Muscle of leg (tissue), 11 donors: ENCODE data around the gene STARD13. TPM values are rescaled to one million over a fixed set of nuclear protein-coding genes. Genes with fewer than 3 reads are reported as not detected.
"Not testable (repeated sequence)": the region's sequence is repeated elsewhere in the genome, so short reads cannot be mapped to it uniquely, and the experiment has no call there.

Experiments
- DNase-seq: peaks from one replicate; pipeline ENCODE4 v3.0.0; 2013
- H3K27ac ChIP-seq: one replicate; pipeline ENCODE4 v1.5.1; 2013; ENCODE audit warnings: mild to moderate bottlenecking, low read length, control low read depth
- H3K27me3 ChIP-seq: one replicate; pipeline ENCODE4 v1.6.1; 2013; ENCODE audit warnings: low read length; ENCODE audit not compliant: control insufficient read depth, insufficient read depth
- H3K36me3 ChIP-seq: one replicate; pipeline ENCODE4 v1.6.1; 2013; ENCODE audit warnings: low read length; ENCODE audit not compliant: control insufficient read depth, insufficient read depth
- H3K4me1 ChIP-seq: one replicate; pipeline ENCODE4 v1.6.1; 2013; ENCODE audit warnings: low read length; ENCODE audit not compliant: control insufficient read depth, insufficient read depth
- H3K4me3 ChIP-seq: one replicate; pipeline ENCODE4 v1.5.1; 2013; ENCODE audit warnings: low read length, control low read depth
- H3K9me3 ChIP-seq: replicated peaks from 2 replicates; pipeline ENCODE4 v1.6.1; 2013; ENCODE audit warnings: low read depth, low read length; ENCODE audit not compliant: control insufficient read depth
- WGBS: methylation state at CpG from one replicate; pipeline ENCODE4 v1.1.5; 2013; ENCODE audit warnings: missing lambda C conversion rate; ENCODE audit not compliant: insufficient coverage; 5-methylcytosine and 5-hydroxymethylcytosine counted together
- polyA plus RNA-seq, 8 donors: library from polyadenylated mRNA; unstranded; fragments of 120-200 nt; gene quantifications; one replicate each; pipeline versions ENCODE4 v1.2.1 to v1.2.3, GENCODE V29; 2013; ENCODE audit warnings: inconsistent platforms in 1 of 8, low replicate concordance in 1 of 8; ENCODE audit not compliant: insufficient read length in 8 of 8, insufficient read depth in 1 of 8
- total RNA-seq: library from RNA; stranded (reverse); fragments of 120-200 nt; gene quantifications from one replicate; pipeline ENCODE4 v1.2.4, GENCODE V29; 2013

The STARD13 gene
- total and polyA plus RNA-seq, 9 donors, result 15.7 to 28.1 (median 21.8) TPM

DNA sequence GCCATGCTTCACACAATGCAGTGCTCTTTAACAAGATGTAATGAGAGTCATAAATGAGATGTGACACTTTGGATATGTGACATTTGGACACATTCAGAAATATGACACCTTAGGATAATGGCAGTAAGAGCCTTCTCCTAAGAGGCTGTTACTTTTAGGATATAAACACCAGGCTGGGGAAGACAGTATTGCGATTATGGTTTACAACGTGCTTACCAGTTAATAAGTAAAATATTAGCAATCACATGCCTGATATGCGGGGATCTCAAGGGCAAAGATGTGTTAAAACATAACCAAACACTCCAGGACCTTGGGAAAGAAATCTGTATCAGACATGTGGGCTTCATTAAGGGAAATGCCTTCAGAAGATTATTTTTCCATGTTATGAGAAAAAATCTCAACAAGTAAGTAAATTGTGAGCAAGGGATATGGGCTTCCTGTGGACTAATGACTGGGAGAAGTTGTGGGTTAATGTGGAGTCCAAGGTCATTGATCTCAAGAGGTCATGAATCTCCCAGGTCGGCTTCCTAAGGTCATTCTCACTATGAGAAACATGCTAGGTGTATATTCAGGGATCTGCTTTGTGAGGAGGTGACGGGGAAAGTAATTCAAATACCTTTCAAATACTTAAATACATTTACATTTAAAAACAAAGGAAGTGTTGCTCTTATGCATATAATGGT is 105.3 kb downstream of the STARD13 start:
- no peak for DNase-seq
- H3K27ac ChIP-seq, result no peak overlapping the region
- H3K4me3 ChIP-seq, result no peak overlapping the region
- no peaks in the 10 kb centered on the region for H3K27me3 ChIP-seq
- WGBS, result no CpG with 5 or more reads among the region's 5 CpGs
- peaks cover 18% of the 10 kb centered on the region for H3K4me1 ChIP-seq
- H3K9me3 ChIP-seq, result no peaks in the 10 kb centered on the region
- peaks cover 2% of the 10 kb centered on the region for H3K36me3 ChIP-seq

DNA sequence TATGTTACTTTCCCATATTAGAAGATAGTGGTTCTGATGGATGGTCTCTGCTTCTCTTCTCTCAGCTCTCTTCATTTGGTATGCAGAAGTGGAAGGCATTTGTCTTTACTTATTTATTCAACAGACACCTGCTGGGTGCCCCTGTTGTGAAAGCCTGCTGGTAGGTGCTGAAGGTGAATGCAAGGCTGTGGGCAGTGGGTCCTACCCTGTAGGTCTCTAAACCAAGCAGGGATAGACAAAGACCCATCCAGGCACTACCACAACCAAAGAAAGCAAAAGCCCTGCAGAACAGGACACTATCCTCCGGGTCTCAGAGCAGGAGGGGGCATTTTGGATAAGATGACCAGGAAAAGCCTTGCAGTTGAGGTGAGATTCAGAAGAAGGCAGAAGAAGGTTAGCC is 106.1 kb downstream of the STARD13 start:
- H3K4me1 ChIP-seq, result peaks cover 23% of the 10 kb centered on the region
- DNase-seq, result no peak
- H3K27ac ChIP-seq, result no peak overlapping the region
- H3K27me3 ChIP-seq, result no peaks in the 10 kb centered on the region
- H3K36me3 ChIP-seq, result peaks cover 2% of the 10 kb centered on the region
- no peaks in the 10 kb centered on the region for H3K9me3 ChIP-seq
- WGBS, result no CpG with 5 or more reads among the region's 1 CpG
- H3K4me3 ChIP-seq, result no peak overlapping the region

DNA sequence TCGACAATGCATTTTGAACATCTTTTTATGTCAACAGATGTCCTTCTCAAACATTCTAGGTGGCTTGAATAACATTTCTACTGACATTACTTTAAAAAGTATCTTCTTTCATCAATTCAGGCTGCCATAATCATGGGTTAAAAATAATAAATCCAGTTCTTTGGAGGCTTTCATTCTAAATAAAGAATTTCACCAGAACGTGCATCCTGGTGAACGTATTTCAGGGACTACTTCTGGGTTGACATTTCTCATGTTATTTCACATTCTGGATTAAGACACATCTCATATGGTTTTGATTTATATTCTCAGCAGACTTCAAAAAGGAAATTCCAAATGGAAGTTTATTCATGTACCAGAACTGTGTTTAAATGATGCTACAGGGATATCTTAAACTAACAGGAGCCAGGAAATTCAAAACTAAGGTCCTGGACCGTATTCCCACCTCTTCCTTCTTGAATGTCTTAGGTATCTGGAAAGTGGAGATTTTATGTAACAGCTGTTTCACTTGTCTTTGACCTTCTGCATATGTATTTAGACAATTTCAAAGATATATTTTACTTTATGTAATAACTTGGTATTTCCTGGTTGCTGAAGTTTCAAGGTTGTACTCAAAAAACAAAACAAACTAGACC is 107.2 kb downstream of the STARD13 start:
- no CpG with 5 or more reads among the region's 4 CpGs for WGBS
- DNase-seq, result peak; percentile 87
- peak overlapping the region; percentile 40 for H3K27ac ChIP-seq

DNA sequence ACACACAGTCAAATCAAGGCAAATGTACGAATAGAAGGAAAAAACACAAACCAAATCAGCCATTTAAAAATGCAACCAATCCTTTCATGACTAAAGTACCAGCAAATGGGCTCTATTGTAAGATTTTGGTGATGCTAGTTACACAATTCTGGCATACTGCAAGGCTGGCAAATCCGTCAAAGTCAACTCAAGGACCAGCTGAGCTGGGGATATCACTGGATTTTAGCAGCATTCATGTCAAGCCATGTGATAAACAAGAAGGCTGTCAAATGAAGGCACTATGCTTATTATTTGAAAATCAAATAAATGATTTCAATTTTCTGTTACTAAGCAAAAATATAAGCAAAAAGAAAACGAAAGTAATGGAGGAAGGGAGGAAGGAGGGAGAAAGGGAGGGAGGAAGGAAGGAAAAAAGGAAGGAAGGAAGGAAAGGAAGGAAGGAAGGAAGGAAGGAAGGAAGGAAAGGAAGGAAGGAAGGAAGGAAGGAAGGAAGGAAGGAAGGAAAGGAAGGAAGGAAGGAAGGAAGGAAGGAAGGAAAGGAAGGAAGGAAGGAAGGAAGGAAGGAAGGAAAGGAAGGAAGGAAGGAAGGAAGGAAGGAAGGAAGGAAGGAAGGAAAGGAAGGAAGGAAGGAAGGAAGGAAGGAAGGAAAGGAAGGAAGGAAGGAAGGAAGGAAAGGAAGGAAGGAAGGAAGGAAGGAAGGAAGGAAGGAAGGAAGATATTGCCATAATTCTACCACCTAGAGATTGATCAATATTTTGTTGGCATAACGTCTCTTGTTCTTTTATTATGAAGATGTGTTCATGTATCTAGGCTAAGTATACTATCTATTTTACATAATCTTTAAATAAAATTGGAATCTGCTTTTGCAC is 108.0 kb downstream of the STARD13 start:
- not testable (repeated sequence) for H3K27me3 ChIP-seq, H3K36me3 ChIP-seq, H3K9me3 ChIP-seq, H3K4me3 ChIP-seq, DNase-seq, H3K27ac ChIP-seq
- H3K4me1 ChIP-seq, result peaks cover 21% of the 10 kb centered on the region
- WGBS, result no CpG with 5 or more reads among the region's 4 CpGs

More for the DNA sequence above, 107.2 kb downstream of the STARD13 start:
- Histone ChIP-seq H3K9me3 (no peaks in the 10 kb centered on the region), H3K36me3 (no peaks in the 10 kb centered on the region), H3K27me3 (no peaks in the 10 kb centered on the region), H3K4me1 (peaks cover 25% of the 10 kb centered on the region), H3K4me3 (no peak overlapping the region)

DNA sequence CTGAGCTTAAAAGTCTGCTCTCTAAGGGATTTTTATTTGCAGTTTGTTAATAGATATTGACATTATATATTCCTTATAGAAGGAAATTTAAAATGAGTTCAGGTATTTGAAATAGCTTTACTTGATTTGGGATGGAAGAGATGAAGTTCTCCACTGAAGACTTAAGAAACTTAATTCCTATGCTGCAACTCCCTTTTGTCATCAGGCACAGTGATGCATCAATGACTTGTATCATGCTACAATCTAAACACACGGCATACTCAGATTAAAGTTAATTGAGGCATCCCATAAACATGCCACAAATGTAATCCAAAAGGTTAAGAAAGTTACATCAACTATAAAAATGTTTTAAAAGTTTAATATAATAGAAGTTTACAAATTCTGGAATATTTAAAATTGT is 109.0 kb downstream of the STARD13 start:
- Histone ChIP-seq H3K4me1 (peaks cover 22% of the 10 kb centered on the region), H3K27me3 (no peaks in the 10 kb centered on the region), H3K27ac (no peak overlapping the region), H3K9me3 (no peaks in the 10 kb centered on the region), H3K36me3 (peaks cover 4% of the 10 kb centered on the region), H3K4me3 (no peak overlapping the region)
- no CpG with 5 or more reads among the region's 1 CpG for WGBS
- no peak for DNase-seq

DNA sequence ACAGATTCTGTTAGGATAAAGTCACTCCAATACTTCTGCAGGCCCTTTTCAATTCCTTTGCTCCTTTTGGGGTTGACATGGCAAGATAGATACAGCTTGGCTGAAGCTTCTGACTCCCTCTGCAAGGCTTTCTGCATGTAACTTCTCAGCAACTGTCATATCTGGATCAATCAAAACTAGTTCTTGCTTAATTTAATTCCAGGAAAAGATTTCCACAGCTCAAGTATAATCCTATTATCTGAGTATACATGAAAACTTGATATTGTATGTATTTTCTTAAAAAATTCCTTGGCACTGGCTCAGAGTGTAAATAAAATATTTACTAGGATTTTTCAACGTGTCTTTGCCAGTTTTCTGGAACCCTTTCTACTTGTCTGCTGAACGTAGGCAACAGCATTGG is 109.6 kb downstream of the STARD13 start:
- no CpG with 5 or more reads among the region's 2 CpGs for WGBS
- peaks cover 22% of the 10 kb centered on the region for H3K4me1 ChIP-seq
- no peaks in the 10 kb centered on the region for H3K9me3 ChIP-seq
- DNase-seq, result no peak
- H3K27me3 ChIP-seq, result no peaks in the 10 kb centered on the region
- no peak overlapping the region for H3K4me3 ChIP-seq
- H3K27ac ChIP-seq, result peak overlapping the region; percentile 90
- peaks cover 4% of the 10 kb centered on the region for H3K36me3 ChIP-seq

DNA sequence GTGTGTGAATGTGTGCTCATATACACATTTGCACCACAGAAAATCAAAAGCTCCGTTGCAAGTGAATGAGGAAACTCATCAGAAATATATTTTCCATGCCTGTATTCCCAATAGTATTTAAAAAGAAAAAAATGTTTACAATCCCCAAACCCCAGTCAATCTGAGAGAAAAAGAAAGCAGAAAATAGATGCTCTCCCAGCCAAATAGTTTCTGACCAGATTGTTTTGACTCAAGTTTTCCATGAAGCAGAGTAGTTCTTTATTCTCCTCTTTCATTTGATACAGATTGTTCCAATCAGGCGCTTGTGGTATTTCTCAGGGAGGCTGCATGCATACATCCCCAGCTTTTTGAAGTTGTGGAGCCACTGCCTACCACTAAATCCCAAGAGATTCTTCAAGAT is 110.6 kb downstream of the STARD13 start:
- Histone ChIP-seq H3K4me1 (peaks cover 19% of the 10 kb centered on the region), H3K9me3 (no peaks in the 10 kb centered on the region), H3K27me3 (no peaks in the 10 kb centered on the region), H3K27ac (peak overlapping the region; percentile 90), H3K36me3 (peaks cover 4% of the 10 kb centered on the region), H3K4me3 (no peak overlapping the region)
- WGBS, result 38% methylated on average over 1 of the region's 2 CpGs
- DNase-seq, result peak; percentile 96

DNA sequence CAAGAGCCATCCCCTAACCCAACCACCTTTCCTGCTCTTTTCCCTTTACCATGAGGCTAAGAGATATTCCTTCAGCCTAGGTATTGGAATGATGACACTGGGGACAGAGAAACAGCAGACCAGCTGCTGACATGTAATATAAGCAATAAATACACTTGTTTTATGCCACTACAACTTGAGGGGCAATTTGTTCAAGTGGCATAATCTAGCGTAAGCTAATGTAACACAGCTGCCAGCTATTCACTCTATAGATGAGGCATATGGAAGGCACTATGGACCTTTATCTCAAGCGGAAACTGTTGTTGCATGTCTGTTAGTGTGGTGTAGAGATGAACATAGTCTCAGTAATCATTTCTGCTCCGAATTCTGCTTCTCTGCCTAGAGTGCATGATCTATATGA is 111.1 kb downstream of the STARD13 start:
- H3K27me3 ChIP-seq, result no peaks in the 10 kb centered on the region
- H3K4me3 ChIP-seq, result no peak overlapping the region
- no CpG with 5 or more reads among the region's 3 CpGs for WGBS
- peak overlapping the region; percentile 83 for H3K27ac ChIP-seq
- H3K4me1 ChIP-seq, result peaks cover 17% of the 10 kb centered on the region
- peaks cover 4% of the 10 kb centered on the region for H3K36me3 ChIP-seq
- no peaks in the 10 kb centered on the region for H3K9me3 ChIP-seq
- no peak for DNase-seq

DNA sequence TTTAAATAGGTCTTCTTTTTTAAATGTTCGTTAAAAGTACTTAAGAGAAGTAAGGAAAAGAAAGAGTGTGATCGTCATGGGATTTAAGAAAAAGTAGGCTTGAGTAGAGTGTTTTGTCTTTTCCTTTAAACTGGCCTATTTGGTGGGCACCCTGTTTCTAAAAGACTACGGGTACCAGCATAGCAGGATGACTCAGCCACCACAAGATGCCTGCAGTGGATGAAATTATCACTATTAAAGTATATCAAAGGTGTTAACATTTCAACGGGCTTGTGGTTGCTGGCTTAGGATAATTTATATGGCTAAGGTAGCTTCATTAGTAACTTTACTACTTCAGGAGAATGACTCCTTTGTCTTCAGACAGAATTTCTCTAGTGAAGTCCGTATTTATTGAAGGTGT is 112.6 kb downstream of the STARD13 start:
- no peak for DNase-seq
- Histone ChIP-seq H3K27ac (no peak overlapping the region), H3K36me3 (peaks cover 4% of the 10 kb centered on the region), H3K27me3 (no peaks in the 10 kb centered on the region), H3K4me3 (no peak overlapping the region), H3K4me1 (peaks cover 24% of the 10 kb centered on the region), H3K9me3 (no peaks in the 10 kb centered on the region)
- 100% methylated on average over 1 of the region's 5 CpGs for WGBS

DNA sequence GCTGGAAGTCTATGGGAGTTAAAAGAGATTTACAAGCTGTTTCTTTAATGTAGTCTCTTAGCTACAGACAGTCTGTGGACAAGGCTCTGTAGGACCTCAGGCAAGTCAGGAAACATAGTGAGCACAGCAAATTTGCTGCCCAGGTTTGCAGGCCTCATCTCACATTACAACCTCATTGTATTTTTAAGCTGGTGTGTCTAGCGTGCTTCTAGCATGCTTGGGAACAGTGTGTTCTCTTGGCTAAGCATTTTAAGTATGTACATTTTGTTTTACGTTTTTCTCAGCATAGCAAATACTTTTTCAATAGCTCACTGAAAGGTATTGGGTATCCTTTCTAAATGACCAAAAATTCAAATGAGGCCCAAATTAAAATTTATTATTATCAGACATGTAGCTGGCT is 113.2 kb downstream of the STARD13 start:
- Histone ChIP-seq H3K36me3 (peaks cover 4% of the 10 kb centered on the region), H3K27ac (no peak overlapping the region), H3K27me3 (no peaks in the 10 kb centered on the region), H3K9me3 (no peaks in the 10 kb centered on the region), H3K4me3 (no peak overlapping the region), H3K4me1 (peaks cover 24% of the 10 kb centered on the region)
- DNase-seq, result peak; percentile 44
- WGBS, result no CpG with 5 or more reads among the region's 2 CpGs
